ENCODE data around the gene SLC18A3.

The SLC18A3 gene

GRCh38 chr10:49644035-49644646, 34.0 kb downstream of the SLC18A3 start:
- DNase-seq = peak in 2 of 42 donors; percentile 1 to 10
- intact Hi-C loops (cut with DNase I) = no loop called here

- peak in 3 of 42 donors; percentile 3 to 12 (median 5) for DNase-seq
- intact Hi-C loops (cut with DNase I) = no loop called here
Measured at GRCh38 chr10:49645417-49645816, 35.3 kb downstream of the SLC18A3 start.

DNA sequence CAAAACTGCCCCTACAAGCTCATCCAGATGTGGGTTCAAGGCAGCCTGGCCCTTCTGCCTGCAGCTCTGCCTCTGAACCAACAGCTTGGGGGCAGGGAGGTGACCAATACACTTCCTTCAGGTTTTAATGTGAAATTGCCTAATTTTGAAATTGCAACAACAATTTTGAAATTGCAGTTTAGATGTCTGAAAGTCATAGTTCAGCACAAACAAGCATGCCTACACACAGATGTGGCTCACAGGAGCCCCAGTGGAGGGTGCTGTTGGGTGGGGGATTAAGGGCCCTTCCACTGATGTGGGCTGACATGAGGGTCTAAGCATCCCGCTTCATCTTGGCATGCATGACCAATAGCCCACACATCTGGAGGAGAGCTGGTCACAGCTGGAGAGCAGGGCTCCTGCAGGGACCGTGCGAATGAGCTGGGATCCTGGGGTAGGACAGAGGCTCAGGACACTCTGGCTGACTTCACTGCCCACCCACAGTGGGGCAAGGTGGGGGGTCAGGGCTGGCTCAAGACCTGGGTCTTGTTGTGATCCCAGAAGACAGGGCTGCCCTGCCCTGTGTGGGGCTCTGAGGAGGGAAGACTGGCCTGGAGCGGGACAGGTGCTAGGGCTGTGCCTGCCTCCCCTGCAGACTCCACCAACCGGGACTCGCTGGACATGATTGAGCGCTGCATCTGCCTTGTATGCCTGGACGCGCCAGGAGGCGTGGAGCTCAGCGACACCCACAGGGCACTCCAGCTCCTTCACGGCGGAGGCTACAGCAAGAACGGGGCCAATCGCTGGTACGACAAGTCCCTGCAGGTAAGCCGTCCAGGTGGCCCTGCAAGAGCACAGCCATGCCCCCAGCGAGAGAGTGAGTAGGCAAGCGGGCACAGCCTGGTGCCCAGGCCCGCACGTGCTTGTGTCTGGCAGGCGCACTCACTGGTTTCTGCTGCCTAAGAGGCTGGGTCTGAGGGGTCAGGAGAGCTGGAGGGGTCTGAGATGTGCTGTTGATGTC, 36.1 kb downstream of the SLC18A3 start:
- peak in 3 of 42 donors; percentile 4 to 38 (median 32) for DNase-seq
- intact Hi-C loops (cut with DNase I) = no loop called here

DNA sequence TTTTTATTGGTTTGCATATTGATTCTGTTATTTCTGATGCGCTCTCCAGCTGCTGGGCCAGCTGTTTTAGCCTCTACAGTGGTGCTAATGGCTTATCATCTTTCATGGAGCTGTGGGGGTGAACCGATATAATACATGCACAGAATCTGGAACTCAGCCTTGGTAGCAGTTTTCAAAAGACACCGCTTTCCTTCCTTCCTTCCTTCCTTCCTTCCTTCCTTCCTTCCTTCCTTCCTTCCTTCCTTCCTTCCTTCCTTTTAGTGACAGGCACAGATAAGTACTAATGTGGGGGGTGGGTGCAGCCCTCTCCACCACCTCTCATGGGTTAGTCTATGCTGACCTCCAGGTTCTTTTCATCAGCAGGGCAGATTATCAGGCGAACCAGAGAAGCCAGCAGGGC, 37.4 kb downstream of the SLC18A3 start:
- intact Hi-C loops (cut with DNase I) = no loop called here
- peak in 1 of 42 donors; percentile 20 for DNase-seq

GRCh38 chr10:49647985-49648795, 38.1 kb downstream of the SLC18A3 start:
- DNase-seq = peak in 4 of 42 donors; percentile 11 to 31 (median 27)
- intact Hi-C loops (cut with DNase I) = no loop called here

GRCh38 chr10:49649294-49649693, 39.2 kb downstream of the SLC18A3 start:
- peak in 4 of 42 donors; percentile 9 to 33 (median 23) for DNase-seq
- intact Hi-C loops (cut with DNase I) = no loop called here

DNA sequence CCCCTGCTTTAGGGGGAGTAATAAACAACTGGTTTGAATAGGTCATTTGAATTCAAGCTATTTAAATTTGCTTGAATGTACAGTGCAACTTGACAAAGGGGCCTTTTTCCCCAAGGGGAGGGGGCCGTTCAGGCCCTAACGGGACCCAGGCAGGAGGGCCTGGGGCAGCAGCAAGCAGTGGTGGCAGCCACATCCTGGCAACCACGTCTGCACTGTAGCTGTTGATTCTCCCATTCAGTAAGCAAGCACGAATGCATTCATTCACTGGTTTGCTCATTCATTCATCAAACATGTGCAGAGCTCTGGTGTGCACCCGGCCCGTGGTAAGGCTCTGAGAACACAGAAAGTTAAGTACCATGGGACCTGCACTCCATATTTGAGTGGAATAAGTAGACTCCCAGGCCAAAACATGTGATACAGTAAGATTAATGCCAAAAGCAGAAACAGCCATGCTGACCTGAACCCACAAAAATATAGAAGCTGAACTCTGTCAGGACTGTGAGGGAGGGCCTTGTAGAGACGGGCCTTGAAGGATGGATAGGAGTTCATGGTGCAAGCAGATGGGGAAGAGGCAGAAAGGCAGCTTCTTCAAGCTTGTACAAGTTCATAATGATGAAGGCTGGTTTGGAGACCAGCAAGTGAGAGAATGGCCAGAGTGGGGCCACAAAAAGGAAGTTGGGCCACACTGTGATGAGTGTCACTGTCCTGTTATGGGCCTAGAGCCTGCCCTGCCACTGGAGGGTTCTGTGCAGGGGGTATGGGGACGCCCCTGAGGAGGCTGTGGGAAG, 40.0 kb downstream of the SLC18A3 start:
- intact Hi-C loops (cut with DNase I) = no loop called here
- peak in 3 of 42 donors; percentile 18 to 23 (median 20) for DNase-seq

DNA sequence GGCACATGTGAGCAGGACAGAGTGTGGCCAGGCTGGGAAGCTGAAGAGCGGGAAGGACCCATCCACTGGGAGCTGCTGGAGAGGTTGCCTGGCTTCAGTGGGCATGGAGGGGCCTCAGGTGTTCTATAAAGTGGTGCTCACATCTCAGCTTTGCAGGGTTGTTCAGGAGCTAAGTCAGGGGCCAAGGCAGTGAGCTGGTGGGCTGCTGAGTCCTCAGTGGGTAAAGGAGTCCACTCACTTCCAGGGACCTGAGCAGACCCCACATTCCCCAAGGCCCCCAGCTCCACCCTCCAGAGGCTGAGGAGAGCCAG, 40.6 kb downstream of the SLC18A3 start:
- intact Hi-C loops (cut with DNase I) = no loop called here
- DNase-seq = peak in 3 of 42 donors; percentile 2 to 8 (median 7)

DNA sequence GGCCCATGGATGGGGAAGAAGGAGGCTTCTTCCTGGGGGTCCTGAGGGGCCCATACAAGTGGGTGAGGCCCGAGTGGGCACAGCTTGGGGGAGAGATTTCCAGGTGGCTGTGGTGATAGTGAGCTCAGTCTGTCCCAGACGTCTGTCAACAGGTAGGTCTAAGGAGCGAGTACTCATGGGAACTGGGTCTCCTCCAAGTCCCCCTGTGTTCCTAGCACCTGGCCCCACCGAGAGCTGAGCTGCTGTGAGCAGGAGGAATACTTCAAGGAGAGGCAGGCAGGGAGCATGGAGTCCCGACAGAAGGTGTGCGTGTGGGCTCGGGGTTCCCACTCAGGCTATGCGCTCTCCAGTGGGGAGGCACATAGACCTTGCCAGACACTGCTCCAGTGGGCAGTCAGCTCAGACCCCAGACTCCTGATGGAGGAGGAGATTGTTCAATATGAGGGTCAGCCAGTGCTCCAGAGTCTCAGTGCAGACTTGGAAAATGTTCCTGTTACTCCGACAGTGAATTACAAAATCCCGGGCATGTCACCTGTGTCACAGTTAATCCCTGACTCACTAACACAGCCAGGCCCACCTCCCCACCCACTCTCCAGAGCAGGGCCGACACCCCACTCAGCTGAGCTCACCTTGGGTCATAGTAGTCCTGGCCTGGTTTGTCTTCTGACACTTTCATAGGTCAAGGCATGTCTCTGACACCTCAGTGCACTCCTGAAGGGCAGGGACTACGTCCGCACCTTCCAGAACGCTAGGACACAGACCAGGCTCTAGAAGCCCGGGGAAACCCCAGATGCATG, 41.1 kb downstream of the SLC18A3 start:
- intact Hi-C loops (cut with DNase I) = no loop called here
- peak in 3 of 42 donors; percentile 25 to 27 (median 26) for DNase-seq

DNA sequence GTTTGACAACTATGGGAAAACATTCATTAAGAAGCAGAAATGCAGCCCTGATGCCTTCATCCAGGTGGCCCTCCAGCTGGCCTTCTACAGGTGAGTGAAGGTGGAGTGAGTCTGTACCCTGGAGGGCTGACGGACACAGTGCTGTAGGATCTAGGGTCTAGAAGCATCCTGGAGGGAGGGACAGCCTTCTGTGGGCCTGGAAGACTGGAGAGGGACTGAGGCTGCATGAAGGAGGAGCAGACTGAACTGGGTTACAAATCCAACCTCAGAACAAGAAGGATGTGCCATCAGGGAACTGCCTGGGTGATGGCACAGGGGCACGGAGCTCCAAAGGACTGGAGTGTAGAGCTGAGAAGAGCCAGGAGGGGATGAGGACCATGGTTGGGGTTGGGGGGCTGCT, 41.8 kb downstream of the SLC18A3 start:
- intact Hi-C loops (cut with DNase I) = no loop called here
- peak in 3 of 42 donors; percentile 6 to 31 (median 7) for DNase-seq

- DNase-seq = peak in 3 of 42 donors; percentile 8 to 34 (median 16)
- intact Hi-C loops (cut with DNase I) = no loop called here
Measured at GRCh38 chr10:49652421-49653272, 42.5 kb downstream of the SLC18A3 start.

DNA sequence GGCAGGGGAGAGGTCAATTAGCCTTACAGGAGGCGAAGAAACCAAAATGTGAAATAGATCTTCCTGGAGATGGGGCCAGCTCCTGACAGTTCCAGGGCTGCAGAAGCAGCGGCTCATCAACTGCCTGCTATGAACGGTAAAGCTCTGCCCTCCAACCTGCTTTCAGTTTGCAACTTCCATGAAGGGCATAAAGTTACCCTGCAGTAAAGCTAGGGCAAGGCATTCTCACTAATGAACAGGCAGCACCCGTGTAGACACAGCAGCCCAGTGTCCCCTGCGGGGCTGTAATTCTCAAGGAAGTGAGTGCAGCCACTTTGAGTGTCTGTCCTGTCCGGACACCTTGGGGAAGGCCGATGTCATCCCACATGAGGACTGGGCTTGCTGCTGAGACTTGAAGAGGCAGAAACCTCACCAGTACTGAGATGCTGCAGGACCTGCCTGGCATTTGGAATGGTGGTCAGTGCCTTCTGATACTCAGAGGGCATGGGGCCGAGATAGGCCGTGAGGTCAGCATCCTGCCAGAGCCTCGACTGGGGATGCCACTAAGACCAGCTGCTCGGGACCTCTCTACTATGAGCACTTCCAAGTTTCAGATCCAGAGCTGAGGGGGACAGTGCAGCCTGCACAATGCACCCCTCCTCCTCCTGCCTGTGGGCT, 43.3 kb downstream of the SLC18A3 start:
- intact Hi-C loops (cut with DNase I) = no loop called here
- DNase-seq = peak in 2 of 42 donors; percentile 6 to 31

DNA sequence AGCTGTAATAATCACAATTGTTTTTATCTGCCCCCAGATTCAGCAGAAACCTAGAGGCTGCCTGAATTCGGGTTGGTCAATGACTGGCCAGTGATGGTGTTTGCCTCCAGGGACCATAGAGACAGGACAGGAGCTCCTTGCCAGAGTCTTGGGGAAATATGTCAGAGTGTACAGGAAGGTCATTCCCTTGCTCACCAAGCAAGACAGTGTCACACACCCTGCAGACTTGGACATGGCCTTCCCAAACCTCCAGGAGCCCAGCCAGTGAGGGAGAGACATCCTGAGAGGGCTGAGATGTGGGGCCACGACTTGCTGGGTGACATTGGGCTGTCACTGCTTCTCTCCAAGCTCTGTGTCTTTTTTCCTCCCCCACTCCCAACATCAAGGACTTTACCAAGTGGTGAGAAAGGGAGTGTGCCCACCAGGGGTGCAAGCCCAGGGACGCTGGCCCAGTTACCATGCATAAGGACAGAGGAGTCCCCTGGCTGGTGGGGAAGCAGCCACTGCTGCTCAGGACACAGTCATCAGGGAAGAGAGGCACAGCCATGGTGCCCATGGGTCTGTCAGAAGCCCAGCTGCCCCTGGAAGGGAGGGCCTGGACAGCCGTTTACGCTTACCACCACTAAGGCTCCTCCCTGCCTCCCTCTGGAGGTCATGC, 44.1 kb downstream of the SLC18A3 start:
- DNase-seq = peak in 3 of 42 donors; percentile 6 to 31 (median 29)
- intact Hi-C loops (cut with DNase I) = no loop called here

- peak in 2 of 42 donors; percentile 14 to 38 for DNase-seq
Measured at GRCh38 chr10:49655099-49655498, 45.0 kb downstream of the SLC18A3 start.

DNA sequence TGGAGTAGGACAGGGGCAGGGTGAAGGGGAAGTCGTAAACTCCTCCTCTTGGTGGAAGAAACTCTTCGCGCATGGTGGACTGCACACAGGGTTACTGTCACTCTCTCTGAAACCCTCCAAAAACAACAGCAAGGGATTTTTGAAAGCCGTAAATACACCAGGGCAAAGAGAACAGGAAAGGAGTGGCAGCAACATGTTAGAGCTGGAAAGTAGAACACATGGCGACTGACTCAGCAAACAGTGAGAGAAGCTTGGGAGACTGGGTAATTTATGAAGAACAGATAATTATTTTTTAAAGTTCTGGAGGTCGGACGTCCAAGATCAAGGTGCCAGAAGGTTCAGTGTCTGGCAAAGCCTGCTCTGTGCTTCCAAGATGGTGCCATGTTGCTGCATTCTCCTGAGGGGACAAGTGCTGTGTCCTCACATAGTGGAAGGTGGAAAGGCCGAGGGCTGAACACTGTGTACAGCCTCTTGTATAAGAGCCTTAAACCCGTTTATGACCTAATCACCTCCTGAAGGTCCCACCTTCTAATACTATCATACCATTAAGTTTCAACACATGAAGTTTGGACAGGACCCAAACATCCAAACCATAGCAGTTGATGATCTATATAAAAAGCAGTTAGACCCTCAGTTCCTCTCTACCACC, 46.9 kb downstream of the SLC18A3 start:
- peak in 2 of 42 donors; percentile 6 to 26 for DNase-seq
- intact Hi-C loops (cut with DNase I) = no loop called here

More at GRCh38 chr10:49655099-49655498, 45.0 kb downstream of the SLC18A3 start:
- intact Hi-C loops (cut with DNase I) = no loop called here

All from head of caudate nucleus (tissue), 42 donors.